Measurements from ENCODE around the gene SERPINB4. TPM values are rescaled to one million over a fixed set of nuclear protein-coding genes. Genes with fewer than 3 reads are reported as not detected.

The SERPINB4 gene
- total RNA-seq, 1 experiment from 2014 or later = not detected

GRCh38 chr18:63604791-63605567 lies 39.1 kb downstream of the SERPINB4 start:
- Histone ChIP-seq H3K27ac (ENCODE audit: low read length) (no peak overlapping the region), H3K27me3 (ENCODE audit: control insufficient read depth, insufficient read depth, low read length) (no peaks in the 10 kb centered on the region), H3K9me3 (ENCODE audit: control insufficient read depth, insufficient read depth, low read depth, low read length) (no peaks in the 10 kb centered on the region), H3K4me3 (ENCODE audit: low read depth in 2 of 2, low read length in 2 of 2) (no peak overlapping the region), H3K36me3 (ENCODE audit: control insufficient read depth, insufficient read depth, low read length) (no peaks in the 10 kb centered on the region), H3K4me1 (ENCODE audit: control insufficient read depth, insufficient read depth, low read length) (no peaks in the 10 kb centered on the region)
- BruUV-seq (replicated peaks) = no TSS peak
- CTCF ChIA-PET = interaction anchor here (0.7 kb wide), 1 partner anchor 25 kb away, joined by 5 read pairs; no protein-coding TSS in a partner anchor
- TF ChIP-seq REST (IDR thresholded peaks at IDR 0.05; ENCODE audit: insufficient read depth in 1 of 2, low read depth in 2 of 2, low read length in 1 of 2) = no peak
- no peak for TF ChIP-seq TCF7L2 (IDR thresholded peaks at IDR 0.05; ENCODE audit: low read depth, low read length)
- no peak for TF ChIP-seq POLR2AphosphoS5 (IDR thresholded peaks at IDR 0.05; ENCODE audit: low read depth, low read length)
- TF ChIP-seq SIN3A (IDR thresholded peaks at IDR 0.05; ENCODE audit: borderline replicate concordance, insufficient read depth, low read depth, low read length) = no peak
- TF ChIP-seq CTCF (IDR thresholded peaks at IDR 0.05) = no peak
- POLR2A ChIA-PET = no interaction called here
- DNase-seq (ENCODE audit: low read depth, low spot score) (no peak), ATAC-seq (no peak)
- in situ Hi-C loops (cut with HindIII; ENCODE audit: low pct_unique_long_range_greater_than_20kb, low sequenced_read_pairs) = no loop called here
- intact Hi-C loops (cut with micrococcal nuclease; ENCODE audit: unreplicated experiment) = no loop called here

- no peak overlapping the region for H3K4me3 ChIP-seq (ENCODE audit: low read depth in 2 of 2, low read length in 2 of 2)
- ChIA-PET POLR2A (no interaction called here), CTCF (no interaction called here)
- H3K36me3 ChIP-seq (ENCODE audit: control insufficient read depth, insufficient read depth, low read length) = no peaks in the 10 kb centered on the region
- DNase-seq (ENCODE audit: low read depth, low spot score) = no peak
- H3K27ac ChIP-seq (ENCODE audit: low read length) = no peak overlapping the region
- TF ChIP-seq SIN3A (IDR thresholded peaks at IDR 0.05; ENCODE audit: borderline replicate concordance, insufficient read depth, low read depth, low read length) (no peak), POLR2AphosphoS5 (IDR thresholded peaks at IDR 0.05; ENCODE audit: low read depth, low read length) (no peak), REST (IDR thresholded peaks at IDR 0.05; ENCODE audit: insufficient read depth in 1 of 2, low read depth in 2 of 2, low read length in 1 of 2) (no peak), CTCF (IDR thresholded peaks at IDR 0.05) (no peak), TCF7L2 (IDR thresholded peaks at IDR 0.05; ENCODE audit: low read depth, low read length) (no peak)
- in situ Hi-C loops (cut with HindIII; ENCODE audit: low pct_unique_long_range_greater_than_20kb, low sequenced_read_pairs) = no loop called here
- intact Hi-C loops (cut with micrococcal nuclease; ENCODE audit: unreplicated experiment) = no loop called here
- BruUV-seq (replicated peaks) = no TSS peak
- ATAC-seq = no peak
- no peaks in the 10 kb centered on the region for H3K4me1 ChIP-seq (ENCODE audit: control insufficient read depth, insufficient read depth, low read length)
- H3K9me3 ChIP-seq (ENCODE audit: control insufficient read depth, insufficient read depth, low read depth, low read length) = no peaks in the 10 kb centered on the region
- no peaks in the 10 kb centered on the region for H3K27me3 ChIP-seq (ENCODE audit: control insufficient read depth, insufficient read depth, low read length)
Measured at GRCh38 chr18:63603772-63604171, 40.3 kb downstream of the SERPINB4 start.

All from Panc1 (cell line).